GM18520 (cell line): ENCODE data around the gene DSCAML1.

Experiments
- ATAC-seq: cut with Tn5 transposase; IDR thresholded peaks from one replicate; pipeline ENCODE4 v1.9.1; 2021; ENCODE audit not compliant: unreplicated experiment

DSCAML1 gene

GRCh38 chr11:117621226-117621625 lies 175.8 kb downstream of the DSCAML1 start:
- ATAC-seq, result no peak

GRCh38 chr11:117620659-117621058 lies 176.4 kb downstream of the DSCAML1 start:
- ATAC-seq, result no peak

- no peak for ATAC-seq
Observed at GRCh38 chr11:117620086-117620485, 176.9 kb downstream of the DSCAML1 start.

DNA sequence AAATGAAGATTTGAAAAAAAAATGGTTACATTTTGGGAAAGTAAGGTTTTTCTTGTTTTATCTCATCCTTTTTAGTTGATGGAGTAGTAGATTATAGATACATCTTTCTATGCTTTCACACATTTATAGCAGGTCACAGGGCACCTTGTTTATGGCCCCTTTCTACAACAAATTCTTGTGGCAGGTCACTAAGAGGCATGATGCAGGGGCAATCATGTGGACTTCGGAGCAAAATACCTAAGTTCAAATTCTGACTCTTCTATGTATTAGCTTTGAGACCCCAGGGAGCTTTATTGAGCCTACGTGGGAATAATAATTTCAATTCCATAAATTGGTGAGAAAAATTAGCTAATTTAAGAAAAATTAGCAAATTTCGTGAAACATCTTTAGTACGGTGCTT lies 177.4 kb downstream of the DSCAML1 start:
- ATAC-seq, result no peak

DNA sequence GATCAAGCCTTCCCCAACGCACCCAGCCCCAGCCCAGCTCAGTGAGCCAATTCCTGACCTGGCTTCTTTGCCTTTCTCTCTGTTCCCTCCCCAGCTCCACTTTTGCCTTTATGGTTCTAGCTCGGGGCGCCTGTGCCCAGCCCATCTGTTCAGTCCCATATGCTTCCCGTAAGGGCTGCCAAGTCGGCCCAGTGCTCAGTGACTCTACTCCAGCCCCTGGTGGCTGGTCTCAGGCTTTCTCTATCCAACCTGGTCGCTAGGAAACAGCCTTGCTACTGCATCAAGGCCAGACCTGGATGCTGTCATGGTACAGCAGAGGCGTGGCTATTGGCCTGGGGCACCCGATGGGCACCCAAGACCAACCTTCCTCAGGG lies 178.0 kb downstream of the DSCAML1 start:
- ATAC-seq, result no peak

GRCh38 chr11:117618302-117618981 lies 178.6 kb downstream of the DSCAML1 start:
- ATAC-seq, result no peak

DNA sequence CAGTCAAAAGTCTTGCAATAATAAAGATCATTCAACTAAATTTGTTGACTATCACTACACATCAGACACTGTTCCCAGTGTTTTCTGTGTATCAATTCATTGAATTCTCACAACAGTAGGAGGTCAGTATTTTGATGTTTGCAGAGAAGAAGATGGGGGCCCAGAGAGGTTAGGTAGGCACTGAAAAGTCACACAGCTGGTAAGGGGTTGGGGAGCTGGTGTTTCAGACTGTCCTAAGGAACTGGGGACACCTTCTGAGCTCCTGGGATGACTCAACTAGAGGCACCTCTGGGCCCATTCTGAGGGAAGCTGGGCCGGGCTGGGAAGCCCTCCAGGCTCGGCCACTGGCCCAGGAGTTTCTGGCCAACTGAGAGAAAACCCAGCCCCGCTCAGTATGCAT lies 180.0 kb downstream of the DSCAML1 start:
- no peak for ATAC-seq

DNA sequence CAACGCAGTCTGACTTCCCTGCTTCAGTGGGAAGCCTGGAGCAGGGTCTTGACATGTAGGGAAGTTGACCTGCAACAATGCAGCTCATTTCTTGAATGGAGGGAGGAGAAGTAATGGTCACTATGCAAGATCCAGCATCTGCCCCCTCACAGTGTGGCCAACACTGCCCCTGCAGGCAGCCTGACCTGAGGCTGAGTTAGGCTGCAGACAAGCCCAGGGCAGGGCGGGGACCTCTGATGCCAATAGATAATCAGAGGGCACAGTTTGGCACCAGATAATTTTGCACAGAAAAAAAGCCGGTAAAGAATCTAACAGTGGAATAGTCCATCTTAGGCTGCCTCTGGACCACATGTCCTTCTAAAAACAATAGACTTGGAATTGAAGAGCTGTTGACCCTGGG lies 182.3 kb downstream of the DSCAML1 start:
- no peak for ATAC-seq

- ATAC-seq, result no peak
Observed at GRCh38 chr11:117613521-117613920, 183.5 kb downstream of the DSCAML1 start.

- no peak for ATAC-seq
Observed at GRCh38 chr11:117612177-117612576, 184.8 kb downstream of the DSCAML1 start.

DNA sequence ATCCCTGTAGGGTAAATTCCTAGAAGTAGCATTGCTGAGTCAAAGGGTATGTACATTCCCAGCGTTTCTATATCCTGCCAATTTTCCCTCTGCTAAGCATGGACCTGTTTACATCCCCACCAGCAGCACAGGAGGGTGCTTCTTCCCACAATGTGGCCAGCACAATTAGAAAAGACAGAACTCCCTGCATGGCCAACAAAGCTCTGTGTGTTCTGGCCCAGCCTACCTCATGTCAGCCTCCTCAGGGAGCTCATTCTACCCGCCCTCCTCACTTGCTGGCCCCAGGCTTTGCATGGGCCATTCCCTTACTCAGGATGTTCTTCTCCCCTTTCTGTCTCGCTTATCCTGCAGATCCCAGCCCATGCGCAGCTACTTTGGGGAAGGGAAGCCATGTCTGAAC lies 186.1 kb downstream of the DSCAML1 start:
- no peak for ATAC-seq

GRCh38 chr11:117610045-117610444 lies 187.0 kb downstream of the DSCAML1 start:
- ATAC-seq, result no peak

DNA sequence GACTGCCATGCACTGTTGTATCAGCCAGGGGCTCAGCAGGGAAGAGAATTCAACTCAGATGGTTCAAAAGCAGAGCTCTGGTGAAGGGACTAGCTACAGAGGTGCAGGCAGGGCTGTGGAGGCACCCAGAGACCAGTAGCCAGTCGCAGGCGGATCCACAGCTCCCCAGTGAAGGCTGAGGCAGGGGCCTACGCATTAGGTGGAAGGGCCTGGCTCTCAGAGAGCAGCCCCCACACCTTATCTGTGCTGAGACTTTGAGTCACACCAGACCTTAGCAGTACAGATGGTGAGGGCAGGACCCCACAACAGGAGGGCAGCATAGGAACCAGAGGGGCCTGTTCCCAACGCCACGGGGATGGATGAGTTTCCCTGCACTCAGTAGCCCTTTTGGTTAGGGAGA lies 189.6 kb downstream of the DSCAML1 start:
- no peak for ATAC-seq

- ATAC-seq, result no peak
Observed at GRCh38 chr11:117606790-117607189, 190.2 kb downstream of the DSCAML1 start.

DNA sequence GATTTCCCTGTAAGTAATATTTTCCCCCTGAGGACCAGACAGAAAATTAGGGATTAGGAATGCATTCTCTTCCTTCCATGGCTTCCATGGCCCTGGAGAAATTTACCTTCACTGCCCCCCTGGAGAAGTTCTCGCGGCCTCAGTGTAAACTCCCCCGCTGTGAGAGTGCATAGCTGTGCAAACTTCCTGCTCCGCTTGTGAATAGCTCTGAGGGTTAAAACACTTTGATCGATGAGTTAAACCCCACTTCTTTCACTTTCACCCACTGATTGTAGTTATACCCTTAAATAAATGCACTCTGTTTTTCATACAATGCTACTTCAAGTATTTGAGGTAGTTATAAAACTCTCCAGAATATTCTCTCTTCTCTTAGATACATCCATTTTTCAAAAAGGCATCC lies 190.8 kb downstream of the DSCAML1 start:
- no peak for ATAC-seq

GRCh38 chr11:117605331-117605730 lies 191.7 kb downstream of the DSCAML1 start:
- no peak for ATAC-seq

DNA sequence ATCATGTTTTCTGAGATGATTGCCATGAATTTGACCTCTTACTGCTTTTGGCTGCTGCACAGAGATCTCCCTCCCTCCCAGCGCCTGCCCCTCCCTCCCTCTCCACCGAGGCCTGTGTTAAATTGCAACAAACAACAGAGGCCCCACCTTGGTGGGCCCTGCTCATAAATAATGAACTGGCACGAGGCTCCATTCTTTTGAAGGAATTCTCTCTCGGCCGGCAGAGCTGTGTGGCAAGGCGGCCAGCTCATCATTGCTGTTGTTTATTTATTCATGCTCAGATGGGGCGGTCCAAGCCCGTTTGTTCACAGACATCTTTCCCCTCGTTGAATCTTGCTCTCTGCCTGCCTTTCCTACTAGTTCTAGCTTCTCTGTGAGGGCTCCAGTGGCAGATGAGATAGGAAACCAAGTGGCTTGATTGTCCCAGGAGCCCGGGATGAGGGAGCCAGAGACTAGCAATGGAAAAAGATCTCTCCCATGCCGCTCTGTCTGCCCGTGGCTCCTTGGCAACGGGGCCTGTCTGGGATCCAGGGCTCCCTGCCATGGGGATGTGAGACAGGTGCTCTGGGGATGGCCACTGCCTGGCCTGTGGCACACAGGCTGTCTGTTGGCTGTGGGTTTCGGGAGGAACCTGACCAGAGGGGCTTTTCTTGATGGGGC lies 192.6 kb downstream of the DSCAML1 start:
- ATAC-seq, result no peak

DNA sequence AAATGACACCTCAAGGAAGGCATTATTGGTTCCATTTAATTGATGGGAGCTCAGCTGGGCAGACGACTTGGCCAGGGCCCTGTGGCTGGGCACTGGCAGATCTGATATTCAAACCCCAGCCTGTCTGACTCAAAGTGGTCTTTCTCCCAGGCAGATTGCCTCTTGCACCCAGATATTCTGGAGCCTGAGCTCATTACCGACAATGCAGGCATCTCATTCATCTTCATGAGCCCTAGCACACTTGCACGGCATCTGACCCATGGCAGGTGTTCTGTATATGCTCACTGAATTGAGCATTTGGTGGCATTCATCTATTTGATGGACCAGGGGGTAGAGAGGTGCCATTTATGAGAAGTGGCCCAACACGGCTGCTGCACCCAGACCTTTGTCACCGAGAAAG lies 193.1 kb downstream of the DSCAML1 start:
- ATAC-seq, result no peak

- ATAC-seq, result no peak
Observed at GRCh38 chr11:117601006-117601708, 195.9 kb downstream of the DSCAML1 start.

DNA sequence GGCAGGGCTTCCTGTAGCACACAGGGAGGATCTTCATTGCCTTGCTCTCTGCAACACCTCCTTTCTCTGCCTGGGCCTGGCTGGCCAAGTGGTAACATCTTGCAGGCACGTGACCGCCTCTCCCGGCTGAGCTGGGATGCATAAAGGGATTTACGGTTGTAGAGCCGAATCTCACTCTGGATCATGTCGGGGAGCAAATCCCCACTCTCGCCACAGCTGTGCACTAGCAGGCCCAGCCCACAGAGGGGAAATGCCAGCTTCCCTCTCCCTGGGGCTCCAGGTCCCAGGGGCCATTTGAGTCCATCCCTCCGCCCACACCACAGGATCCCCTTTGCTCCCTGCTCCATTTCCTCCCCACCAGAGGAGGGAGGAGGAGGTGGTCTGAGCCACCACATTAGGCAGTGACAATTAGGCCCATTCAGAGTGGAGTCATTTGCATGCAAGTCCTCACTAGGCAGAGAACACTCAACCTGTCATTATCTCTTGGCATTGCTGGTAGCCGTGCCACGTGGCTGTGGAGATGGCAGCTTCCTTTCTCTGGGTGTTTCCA lies 196.7 kb downstream of the DSCAML1 start:
- no peak for ATAC-seq

- ATAC-seq, result no peak
Observed at GRCh38 chr11:117597071-117597470, 199.9 kb downstream of the DSCAML1 start.

DNA sequence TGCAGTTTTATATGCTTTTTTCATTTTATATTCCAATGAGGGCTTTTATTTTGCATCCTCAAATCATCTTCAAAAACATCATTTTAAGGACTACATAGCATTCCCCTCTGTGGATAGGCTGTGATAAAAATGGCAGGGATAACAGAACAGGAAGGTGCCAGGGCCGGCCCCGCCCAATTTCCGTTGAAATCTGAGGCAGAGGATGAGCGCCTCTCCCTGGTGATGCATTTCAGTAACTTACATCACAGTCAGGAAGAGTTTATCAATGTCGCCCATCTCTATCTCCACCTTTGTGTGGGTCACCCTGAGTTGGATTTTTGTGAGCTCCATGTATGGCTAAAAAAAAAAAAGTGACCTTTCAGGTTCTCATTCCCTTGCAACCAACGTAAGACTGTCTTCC lies 201.6 kb downstream of the DSCAML1 start:
- no peak for ATAC-seq
